ENCODE data around the gene PLBD2. TPM values are rescaled to one million over a fixed set of nuclear protein-coding genes. Genes with fewer than 3 reads are reported as not detected.
A peak's percentile ranks its signal among the peaks of the same experiment; 100 is the strongest.

The PLBD2 gene
- total RNA-seq, 2 donors from 2014 or later: 17.8 to 18.4 TPM

DNA sequence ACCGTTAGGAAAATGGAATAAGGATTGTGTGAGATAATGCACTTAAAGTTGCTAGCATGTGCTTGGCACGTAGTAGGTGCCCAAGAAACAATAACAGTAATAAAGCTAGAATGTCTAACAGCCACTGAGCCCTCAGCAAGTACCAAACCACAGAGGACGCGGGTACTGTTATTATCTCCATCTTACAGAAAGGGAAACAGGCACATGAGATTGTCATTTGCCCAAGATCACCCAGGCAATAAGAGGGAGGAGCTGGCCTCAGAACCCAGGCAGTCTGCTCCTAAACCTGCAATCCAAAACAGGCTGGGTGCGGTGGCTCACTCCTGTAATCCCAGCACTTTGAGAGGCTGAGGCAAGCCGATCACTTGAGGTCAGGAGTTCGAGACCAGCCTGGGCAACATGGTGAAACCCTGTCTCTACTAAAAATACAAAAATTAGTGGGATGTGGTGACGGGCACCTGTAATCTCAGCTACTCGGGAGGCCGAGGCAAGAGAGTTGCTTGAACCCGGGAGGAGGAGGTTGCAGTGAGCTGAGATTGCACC is 50.4 kb downstream of the PLBD2 start:
- Histone ChIP-seq H3K27ac (no peak overlapping the region), H3K4me1 (peaks cover 8% of the 10 kb centered on the region), H3K9me3 (no peaks in the 10 kb centered on the region), H3K36me3 (replicated peaks in 1 of 2; ENCODE audit: insufficient read depth in 1 of 2, low read depth in 2 of 2) (no peaks in the 10 kb centered on the region), H3K27me3 (no peaks in the 10 kb centered on the region), H3K4me3 (no peak overlapping the region)
- WGBS, 2 donors: 79 to 90% methylated on average over 11 of the region's 11 CpGs
- ATAC-seq (no peak), DNase-seq (no peak)
- intact Hi-C loops (cut with DNase I): no loop called here
- TF ChIP-seq, protein P1, sequence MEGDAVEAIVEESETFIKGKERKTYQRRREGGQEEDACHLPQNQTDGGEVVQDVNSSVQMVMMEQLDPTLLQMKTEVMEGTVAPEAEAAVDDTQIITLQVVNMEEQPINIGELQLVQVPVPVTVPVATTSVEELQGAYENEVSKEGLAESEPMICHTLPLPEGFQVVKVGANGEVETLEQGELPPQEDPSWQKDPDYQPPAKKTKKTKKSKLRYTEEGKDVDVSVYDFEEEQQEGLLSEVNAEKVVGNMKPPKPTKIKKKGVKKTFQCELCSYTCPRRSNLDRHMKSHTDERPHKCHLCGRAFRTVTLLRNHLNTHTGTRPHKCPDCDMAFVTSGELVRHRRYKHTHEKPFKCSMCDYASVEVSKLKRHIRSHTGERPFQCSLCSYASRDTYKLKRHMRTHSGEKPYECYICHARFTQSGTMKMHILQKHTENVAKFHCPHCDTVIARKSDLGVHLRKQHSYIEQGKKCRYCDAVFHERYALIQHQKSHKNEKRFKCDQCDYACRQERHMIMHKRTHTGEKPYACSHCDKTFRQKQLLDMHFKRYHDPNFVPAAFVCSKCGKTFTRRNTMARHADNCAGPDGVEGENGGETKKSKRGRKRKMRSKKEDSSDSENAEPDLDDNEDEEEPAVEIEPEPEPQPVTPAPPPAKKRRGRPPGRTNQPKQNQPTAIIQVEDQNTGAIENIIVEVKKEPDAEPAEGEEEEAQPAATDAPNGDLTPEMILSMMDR (IDR thresholded peaks at IDR 0.05): no peak
- no peak for TF ChIP-seq POLR2A (IDR thresholded peaks at IDR 0.05)

DNA sequence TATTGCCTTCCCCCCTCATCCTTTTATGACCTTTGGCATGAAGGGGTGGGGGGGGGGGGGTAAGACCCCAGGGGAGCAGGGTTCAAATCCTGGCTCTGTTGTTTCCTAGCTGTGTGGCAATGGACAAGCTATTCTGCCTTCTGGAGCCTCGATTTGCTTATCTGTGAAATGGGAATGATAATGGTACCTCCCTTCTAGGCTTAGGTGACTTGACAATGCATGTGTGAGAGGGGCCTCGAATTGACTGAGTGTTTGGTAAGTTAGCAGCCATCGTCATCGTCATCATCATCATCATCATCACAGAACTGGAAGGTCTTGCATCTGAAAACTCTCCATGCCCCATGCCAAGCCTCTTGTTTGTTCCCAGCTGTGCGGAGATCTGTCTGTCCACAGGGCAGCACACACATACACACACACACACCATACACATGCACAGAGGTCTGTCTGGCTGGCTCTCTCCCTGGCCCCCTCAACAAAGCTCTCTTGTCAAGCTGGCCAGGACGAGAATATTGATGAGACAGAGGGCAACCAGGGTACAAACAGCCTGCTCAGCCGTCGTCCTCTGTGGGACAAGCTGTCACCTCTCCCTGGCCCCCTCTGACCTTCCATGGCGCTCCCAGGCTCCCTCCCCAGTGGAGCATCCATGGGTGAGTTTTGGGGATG is 51.2 kb downstream of the PLBD2 start:
- TF ChIP-seq POLR2A (IDR thresholded peaks at IDR 0.05): no peak
- TF ChIP-seq, protein P1 (IDR thresholded peaks at IDR 0.05): no peak
- no peak for DNase-seq
- Histone ChIP-seq H3K9me3 (no peaks in the 10 kb centered on the region), H3K27ac (no peak overlapping the region), H3K36me3 (replicated peaks in 1 of 2; ENCODE audit: insufficient read depth in 1 of 2, low read depth in 2 of 2) (no peaks in the 10 kb centered on the region), H3K27me3 (no peaks in the 10 kb centered on the region), H3K4me3 (no peak overlapping the region), H3K4me1 (peaks cover under 1% of the 10 kb centered on the region)
- intact Hi-C loops (cut with DNase I): no loop called here
- ATAC-seq: no peak
- 45 to 52% methylated on average over 5 to 9 of the region's 9 CpGs for WGBS, 2 donors

DNA sequence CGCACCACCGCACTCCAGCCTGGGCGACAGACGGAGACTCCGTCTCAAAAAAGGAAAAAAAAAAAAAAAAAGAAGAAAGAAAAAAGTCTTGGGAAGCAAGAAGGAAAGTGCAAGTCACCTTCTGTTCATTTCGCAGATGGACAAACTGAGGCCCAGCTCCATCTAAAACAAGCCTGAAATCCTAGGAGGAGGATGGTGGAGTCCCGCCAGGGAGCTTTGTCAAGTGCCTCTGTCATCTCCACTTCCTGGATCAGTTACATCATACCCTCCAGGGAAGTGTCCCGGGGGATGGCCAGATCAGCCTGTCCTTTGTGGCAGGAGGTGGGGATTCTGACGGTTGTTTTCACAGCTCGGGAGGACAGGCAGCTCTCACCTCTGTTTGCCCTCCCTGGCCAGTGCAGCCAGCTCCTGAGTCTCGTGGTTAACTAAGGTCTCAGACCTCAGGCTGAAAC is 55.1 kb downstream of the PLBD2 start:
- no peak for ATAC-seq
- no peak for TF ChIP-seq POLR2A (IDR thresholded peaks at IDR 0.05)
- TF ChIP-seq, protein P1 (IDR thresholded peaks at IDR 0.05): no peak

DNA sequence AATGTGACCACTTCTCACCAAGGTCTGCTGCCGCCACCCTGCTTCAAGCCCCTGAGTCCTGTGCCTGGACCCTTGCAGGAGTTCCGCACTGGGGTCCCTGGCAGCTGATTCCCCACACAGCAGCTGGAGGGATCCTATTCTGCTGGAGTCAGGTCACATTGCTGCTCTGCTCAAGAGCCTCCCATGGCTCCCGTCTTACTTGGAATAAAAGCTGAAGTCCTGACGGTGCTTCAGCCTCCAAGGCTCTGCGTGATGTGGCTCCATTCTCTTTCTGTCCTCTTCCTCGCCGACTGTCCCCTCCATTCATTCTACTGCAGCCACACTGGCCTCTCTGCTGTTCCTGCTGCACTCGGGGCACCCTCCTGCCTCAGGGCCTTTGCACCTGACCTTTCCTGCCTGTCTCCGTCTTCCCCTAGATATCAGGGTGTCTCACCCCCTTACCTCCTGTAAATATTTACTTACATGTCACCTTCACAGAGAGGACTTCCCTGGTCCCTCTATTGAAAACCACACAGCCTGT is 56.2 kb downstream of the PLBD2 start:
- H3K4me1 ChIP-seq: peaks cover 14% of the 10 kb centered on the region
- H3K9me3 ChIP-seq: no peaks in the 10 kb centered on the region
- DNase-seq: no peak
- WGBS, 2 donors: 79 to 80% methylated on average over 8 to 9 of the region's 9 CpGs
- H3K4me3 ChIP-seq: no peak overlapping the region
- no peak overlapping the region for H3K27ac ChIP-seq
- no peaks in the 10 kb centered on the region for H3K36me3 ChIP-seq (replicated peaks in 1 of 2; ENCODE audit: insufficient read depth in 1 of 2, low read depth in 2 of 2)
- no peak for ATAC-seq
- no peaks in the 10 kb centered on the region for H3K27me3 ChIP-seq
- intact Hi-C loops (cut with DNase I): no loop called here
- TF ChIP-seq, protein P1 (IDR thresholded peaks at IDR 0.05): no peak
- no peak for TF ChIP-seq POLR2A (IDR thresholded peaks at IDR 0.05)

More for the DNA sequence above, 55.1 kb downstream of the PLBD2 start:
- no peak overlapping the region for H3K4me3 ChIP-seq
- no peaks in the 10 kb centered on the region for H3K36me3 ChIP-seq (replicated peaks in 1 of 2; ENCODE audit: insufficient read depth in 1 of 2, low read depth in 2 of 2)
- intact Hi-C loops (cut with DNase I): no loop called here
- H3K4me1 ChIP-seq: peaks cover 7% of the 10 kb centered on the region
- no peaks in the 10 kb centered on the region for H3K27me3 ChIP-seq
- no peaks in the 10 kb centered on the region for H3K9me3 ChIP-seq
- WGBS, 2 donors: 62 to 79% methylated on average over 8 to 11 of the region's 11 CpGs
- H3K27ac ChIP-seq: no peak overlapping the region
- DNase-seq: peak in 1 of 4 donors; percentile 33

All from body of pancreas (tissue), 4 donors.